A549 (cell line): ENCODE measurements around the gene BABAM2.

ENCODE experiments used
- CEBPB ChIP-seq, 2 experiments: fragments of >200 bp in 1 of 2; sonication (Bioruptor Twin) in 1 of 2; formaldehyde crosslinking in 1 of 2; IDR thresholded peaks; 2 replicates each; pipeline ENCODE4 v1.6.1; 2012 to 2016
- EHMT2 ChIP-seq: fragments of 200-600 bp; sonication (generic); IDR thresholded peaks from 2 replicates; pipeline ENCODE4 v1.6.1; 2016; ENCODE audit warnings: antibody characterized with exemption, low read depth, mild to moderate bottlenecking, moderate library complexity
- EP300 ChIP-seq, 2 experiments: fragments of >200 bp; sonication (Bioruptor Twin); formaldehyde crosslinking; IDR thresholded peaks; 2 replicates in 1 of 2; 3 replicates in 1 of 2; pipeline ENCODE4 v1.6.1; 2016 to 2017
- JUNB ChIP-seq: fragments of >200 bp; sonication (Bioruptor Twin); formaldehyde crosslinking; IDR thresholded peaks from 2 replicates; pipeline ENCODE4 v1.6.1; 2016
- POLR2A ChIP-seq: IDR thresholded peaks from 2 replicates; pipeline ENCODE4 v1.6.1; 2012; ENCODE audit warnings: mild to moderate bottlenecking, low read length
- SMC3 ChIP-seq: fragments of >200 bp; sonication (Bioruptor Twin); formaldehyde crosslinking; IDR thresholded peaks from 3 replicates; pipeline ENCODE4 v1.6.1; 2018; ENCODE audit warnings: inconsistent platforms
- TF ChIP-seq, protein P1 (sequence below): fragments of >200 bp; sonication (Bioruptor Twin); formaldehyde crosslinking; IDR thresholded peaks from 3 replicates; pipeline ENCODE4 v1.5.1; 2016
- TF ChIP-seq, protein P2 (sequence below): fragments of 200-600 bp; sonication (generic); IDR thresholded peaks from 2 replicates; pipeline ENCODE4 v1.6.1; 2016; ENCODE audit warnings: antibody characterized with exemption, mild to moderate bottlenecking, moderate library complexity
- TF ChIP-seq, protein P3 (sequence below): fragments of 150-350 bp; IDR thresholded peaks from 2 replicates; pipeline ENCODE4 v1.6.1; 2014; ENCODE audit warnings: low read depth, mild to moderate bottlenecking, low read length

DNA sequence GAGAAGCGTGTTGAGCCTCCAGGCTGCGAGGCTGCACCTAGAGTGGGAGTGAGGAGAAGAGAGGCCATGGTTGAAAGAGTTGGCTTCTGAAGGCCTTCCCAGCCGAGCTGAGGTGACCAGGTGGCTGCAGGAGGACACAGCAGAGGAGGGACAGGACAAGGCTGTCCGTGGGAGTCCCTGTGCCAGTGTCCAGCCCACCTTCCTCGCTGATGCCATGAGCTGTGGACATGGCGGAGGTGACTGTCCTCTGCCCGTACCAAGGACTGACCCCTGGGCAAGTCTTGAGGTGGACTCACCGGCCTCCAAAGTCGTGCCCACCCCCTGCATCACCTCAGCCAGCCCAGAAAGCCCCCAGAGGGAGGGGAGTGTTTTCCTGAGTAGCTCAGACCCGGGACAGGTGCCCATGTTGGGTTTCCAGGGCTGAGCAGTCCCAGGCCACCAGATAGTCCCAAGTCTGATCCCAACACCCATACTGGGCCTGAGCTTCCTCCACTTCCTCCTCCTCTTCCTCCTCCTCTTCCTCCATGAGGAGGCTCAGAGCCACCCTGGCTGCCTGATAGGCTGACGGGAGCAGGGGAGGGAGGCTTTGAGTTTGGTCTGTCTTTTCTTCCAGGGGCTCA lies 459.1 kb downstream of the BABAM2 start:
- TF ChIP-seq JUNB, result no peak
- TF ChIP-seq, protein P1, sequence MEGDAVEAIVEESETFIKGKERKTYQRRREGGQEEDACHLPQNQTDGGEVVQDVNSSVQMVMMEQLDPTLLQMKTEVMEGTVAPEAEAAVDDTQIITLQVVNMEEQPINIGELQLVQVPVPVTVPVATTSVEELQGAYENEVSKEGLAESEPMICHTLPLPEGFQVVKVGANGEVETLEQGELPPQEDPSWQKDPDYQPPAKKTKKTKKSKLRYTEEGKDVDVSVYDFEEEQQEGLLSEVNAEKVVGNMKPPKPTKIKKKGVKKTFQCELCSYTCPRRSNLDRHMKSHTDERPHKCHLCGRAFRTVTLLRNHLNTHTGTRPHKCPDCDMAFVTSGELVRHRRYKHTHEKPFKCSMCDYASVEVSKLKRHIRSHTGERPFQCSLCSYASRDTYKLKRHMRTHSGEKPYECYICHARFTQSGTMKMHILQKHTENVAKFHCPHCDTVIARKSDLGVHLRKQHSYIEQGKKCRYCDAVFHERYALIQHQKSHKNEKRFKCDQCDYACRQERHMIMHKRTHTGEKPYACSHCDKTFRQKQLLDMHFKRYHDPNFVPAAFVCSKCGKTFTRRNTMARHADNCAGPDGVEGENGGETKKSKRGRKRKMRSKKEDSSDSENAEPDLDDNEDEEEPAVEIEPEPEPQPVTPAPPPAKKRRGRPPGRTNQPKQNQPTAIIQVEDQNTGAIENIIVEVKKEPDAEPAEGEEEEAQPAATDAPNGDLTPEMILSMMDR, result no peak
- no peak for TF ChIP-seq CEBPB (IDR thresholded peaks at IDR 0.05)
- no peak for TF ChIP-seq EP300 (IDR thresholded peaks at IDR 0.05)
- TF ChIP-seq POLR2A, result no peak
- TF ChIP-seq EHMT2, result no peak
- TF ChIP-seq, protein P2, sequence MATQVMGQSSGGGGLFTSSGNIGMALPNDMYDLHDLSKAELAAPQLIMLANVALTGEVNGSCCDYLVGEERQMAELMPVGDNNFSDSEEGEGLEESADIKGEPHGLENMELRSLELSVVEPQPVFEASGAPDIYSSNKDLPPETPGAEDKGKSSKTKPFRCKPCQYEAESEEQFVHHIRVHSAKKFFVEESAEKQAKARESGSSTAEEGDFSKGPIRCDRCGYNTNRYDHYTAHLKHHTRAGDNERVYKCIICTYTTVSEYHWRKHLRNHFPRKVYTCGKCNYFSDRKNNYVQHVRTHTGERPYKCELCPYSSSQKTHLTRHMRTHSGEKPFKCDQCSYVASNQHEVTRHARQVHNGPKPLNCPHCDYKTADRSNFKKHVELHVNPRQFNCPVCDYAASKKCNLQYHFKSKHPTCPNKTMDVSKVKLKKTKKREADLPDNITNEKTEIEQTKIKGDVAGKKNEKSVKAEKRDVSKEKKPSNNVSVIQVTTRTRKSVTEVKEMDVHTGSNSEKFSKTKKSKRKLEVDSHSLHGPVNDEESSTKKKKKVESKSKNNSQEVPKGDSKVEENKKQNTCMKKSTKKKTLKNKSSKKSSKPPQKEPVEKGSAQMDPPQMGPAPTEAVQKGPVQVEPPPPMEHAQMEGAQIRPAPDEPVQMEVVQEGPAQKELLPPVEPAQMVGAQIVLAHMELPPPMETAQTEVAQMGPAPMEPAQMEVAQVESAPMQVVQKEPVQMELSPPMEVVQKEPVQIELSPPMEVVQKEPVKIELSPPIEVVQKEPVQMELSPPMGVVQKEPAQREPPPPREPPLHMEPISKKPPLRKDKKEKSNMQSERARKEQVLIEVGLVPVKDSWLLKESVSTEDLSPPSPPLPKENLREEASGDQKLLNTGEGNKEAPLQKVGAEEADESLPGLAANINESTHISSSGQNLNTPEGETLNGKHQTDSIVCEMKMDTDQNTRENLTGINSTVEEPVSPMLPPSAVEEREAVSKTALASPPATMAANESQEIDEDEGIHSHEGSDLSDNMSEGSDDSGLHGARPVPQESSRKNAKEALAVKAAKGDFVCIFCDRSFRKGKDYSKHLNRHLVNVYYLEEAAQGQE, result no peak
- TF ChIP-seq SMC3, result no peak
- TF ChIP-seq, protein P3, sequence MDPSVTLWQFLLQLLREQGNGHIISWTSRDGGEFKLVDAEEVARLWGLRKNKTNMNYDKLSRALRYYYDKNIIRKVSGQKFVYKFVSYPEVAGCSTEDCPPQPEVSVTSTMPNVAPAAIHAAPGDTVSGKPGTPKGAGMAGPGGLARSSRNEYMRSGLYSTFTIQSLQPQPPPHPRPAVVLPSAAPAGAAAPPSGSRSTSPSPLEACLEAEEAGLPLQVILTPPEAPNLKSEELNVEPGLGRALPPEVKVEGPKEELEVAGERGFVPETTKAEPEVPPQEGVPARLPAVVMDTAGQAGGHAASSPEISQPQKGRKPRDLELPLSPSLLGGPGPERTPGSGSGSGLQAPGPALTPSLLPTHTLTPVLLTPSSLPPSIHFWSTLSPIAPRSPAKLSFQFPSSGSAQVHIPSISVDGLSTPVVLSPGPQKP, result no peak
